CD4-positive, alpha-beta T cell treated with Interleukin-2 at 100 ng/mL for 4 hours (primary cell): Measurements from ENCODE around the gene ZBTB1.
"Not testable (repeated sequence)": the region's sequence is repeated elsewhere in the genome, so short reads cannot be mapped to it uniquely, and the experiment has no call there.

Experiments
- DNase-seq: peaks from one replicate; pipeline ENCODE4 v3.0.0-alpha.2; 2020; ENCODE audit warnings: low spot score

The ZBTB1 gene

DNA sequence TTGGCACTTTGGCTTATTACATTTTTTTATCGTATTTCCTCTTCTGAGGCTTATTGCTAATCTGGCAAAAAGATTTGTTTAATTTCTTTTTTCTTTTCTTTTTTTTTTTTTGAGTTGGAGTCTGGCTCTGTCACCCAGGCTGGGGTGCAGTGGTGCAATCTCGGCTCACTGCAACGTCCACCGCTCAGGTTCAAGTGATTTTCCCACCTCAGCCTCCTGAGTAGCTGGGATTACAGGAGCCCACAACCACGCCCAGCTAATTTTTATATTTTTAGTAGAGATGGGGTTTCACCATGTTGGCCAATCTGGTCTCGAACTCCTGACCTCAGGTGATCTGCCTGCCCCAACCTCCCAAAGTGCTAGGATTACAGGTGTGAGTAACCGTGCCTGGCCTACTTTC is 65.1 kb downstream of the ZBTB1 start:
- DNase-seq, result not testable (repeated sequence)

- DNase-seq, result no peak
Observed at GRCh38 chr14:64572386-64573104, 68.0 kb downstream of the ZBTB1 start.

DNA sequence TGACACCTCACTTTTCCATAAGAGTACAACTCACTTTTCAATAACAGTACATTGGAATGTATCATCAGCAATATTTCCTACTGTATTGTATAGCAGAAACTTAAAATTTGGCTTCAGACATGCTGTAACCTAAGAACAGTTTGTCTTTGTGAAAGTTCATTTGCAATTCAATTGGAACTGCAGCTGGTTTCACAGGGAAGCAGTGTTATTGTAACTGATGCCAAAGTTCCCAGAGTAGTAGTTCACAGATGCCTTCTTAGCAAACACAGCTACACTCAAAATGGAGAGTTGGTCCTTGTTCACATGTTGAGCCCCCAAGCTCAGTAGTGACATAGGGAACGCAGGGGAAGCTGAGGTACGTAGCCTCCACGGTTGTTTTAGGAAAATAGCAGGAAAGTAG is 68.5 kb downstream of the ZBTB1 start:
- no peak for DNase-seq
